K562 (cell line): ENCODE measurements around the gene TCEA3. TPM values are rescaled to one million over a fixed set of nuclear protein-coding genes. Genes with fewer than 3 reads are reported as not detected.

Experiments
- ATAC-seq: fragments of 200-7000 bp; cut with Tn5 transposase; 3 replicates; pipeline ENCODE4 v1.9.1; 2020; ENCODE audit warnings: moderate library complexity
- BruUV-seq: library from RNA; stranded (reverse); fragments of 400-500 nt; replicated peaks from 2 replicates; lab custom pipeline; 2021; lab: Mats Ljungman, UMichigan
- CTCF ChIA-PET: fragments of 300-600 bp; formaldehyde crosslinking; extraction: SDS; loops from one replicate; lab custom pipeline; 2021; ENCODE audit warnings: low intra/inter-chr PET ratio; lab: Yijun Ruan, JAX
- POLR2A ChIA-PET: fragments of 300-600, 350-650 bp; sonication (Branson Sonifier 250); formaldehyde crosslinking; extraction: SDS; loops from one replicate; lab custom pipeline; 2021; ENCODE audit warnings: antibody characterized with exemption, inconsistent platforms; lab: Yijun Ruan, JAX
- DNase-seq, 4 experiments: peaks; one replicate each; pipeline versions ENCODE4 v3.0.0 to v3.0.0-alpha.2; 2011 to 2018; ENCODE audit warnings: low spot score in 3 of 4, mixed read lengths in 3 of 4; ENCODE audit errors: extremely low read depth in 1 of 4
- FAIRE-seq: peaks from 2 replicates; lab custom pipeline; 2011; peaks lifted over from hg19 to GRCh38; lab: Jason Lieb, UNC
- H2AFZ ChIP-seq: 2 replicates; pipeline ENCODE4 v1.6.0; 2011; ENCODE audit warnings: low read depth, low read length, control low read depth, inconsistent platforms
- H3K27ac ChIP-seq: fragments of 200-600 bp; 3 replicates; pipeline ENCODE4 v1.8.0; 2011; ENCODE audit warnings: low read depth, mild to moderate bottlenecking, control low read depth, inconsistent platforms, low read length, moderate library complexity, mixed read lengths; ENCODE audit errors: extremely low read depth
- H3K27me3 ChIP-seq, 2 experiments: fragments of 300-600 bp in 1 of 2; 2 replicates in 1 of 2; 3 replicates in 1 of 2; pipeline versions ENCODE4 v1.6.0 to v1.8.0; 2011; ENCODE audit warnings: inconsistent platforms in 2 of 2, low read length in 2 of 2, mild to moderate bottlenecking in 1 of 2, mixed read lengths in 1 of 2, moderate library complexity in 1 of 2; ENCODE audit not compliant: control insufficient read depth in 2 of 2, insufficient read depth in 2 of 2
- H3K36me3 ChIP-seq: fragments of 300-600 bp; 3 replicates; pipeline ENCODE4 v1.8.0; 2011; ENCODE audit warnings: mild to moderate bottlenecking, low read length, inconsistent platforms; ENCODE audit not compliant: control insufficient read depth, insufficient read depth
- H3K4me1 ChIP-seq, 2 experiments: fragments of 200-600 bp in 1 of 2; replicated peaks in 1 of 2; 2 replicates in 1 of 2; 3 replicates in 1 of 2; pipeline versions ENCODE4 v1.5.1 to v1.8.0; 2011; ENCODE audit warnings: inconsistent platforms in 2 of 2, low read length in 2 of 2, mild to moderate bottlenecking in 1 of 2, mixed read lengths in 1 of 2, moderate library complexity in 1 of 2; ENCODE audit not compliant: control insufficient read depth in 2 of 2, insufficient read depth in 2 of 2
- H3K4me2 ChIP-seq: 2 replicates; pipeline ENCODE4 v1.6.1; 2011; ENCODE audit warnings: low read length, control low read depth, inconsistent platforms, mixed read lengths; ENCODE audit not compliant: insufficient read depth
- H3K4me3 ChIP-seq: fragments of 200-600 bp; sonication (generic), shearing (Covaris generic); 2 replicates; pipeline ENCODE4 v1.5.1; 2016; ENCODE audit warnings: control low read depth, inconsistent platforms
- H3K79me2 ChIP-seq: fragments of 200-600 bp; 3 replicates; pipeline ENCODE4 v1.8.0; 2011; ENCODE audit warnings: low read length, inconsistent platforms; ENCODE audit not compliant: control insufficient read depth, insufficient read depth
- H3K9ac ChIP-seq, 2 experiments: 2 replicates each; pipeline versions ENCODE4 v1.6.0 to v1.6.1; 2011; ENCODE audit warnings: low read depth in 2 of 2, low read length in 2 of 2, control low read depth in 1 of 2, inconsistent platforms in 1 of 2, mild to moderate bottlenecking in 1 of 2, mixed read lengths in 1 of 2; ENCODE audit not compliant: insufficient read depth in 1 of 2
- H3K9me1 ChIP-seq: one replicate; pipeline ENCODE4 v1.6.0; 2011; ENCODE audit warnings: inconsistent platforms, mild to moderate bottlenecking, low read length, moderate library complexity; ENCODE audit not compliant: control insufficient read depth, insufficient read depth
- H3K9me3 ChIP-seq: replicated peaks from 2 replicates; pipeline ENCODE4 v1.5.1; 2011; ENCODE audit warnings: low read depth, low read length, inconsistent platforms; ENCODE audit not compliant: control insufficient read depth, insufficient read depth
- H4K20me1 ChIP-seq: replicated peaks from 2 replicates; pipeline ENCODE4 v1.6.1; 2011; ENCODE audit warnings: low read length, inconsistent platforms, mixed read lengths; ENCODE audit not compliant: control insufficient read depth, insufficient read depth
- ZFX ChIP-seq: sonication (generic); formaldehyde crosslinking; IDR thresholded peaks from 2 replicates; pipeline ENCODE4 v1.8.0; 2022; ENCODE audit warnings: mild to moderate bottlenecking, missing genetic modification reagents, moderate library complexity
- WGBS: fragments of 100-300 bp; shearing (Covaris generic); methylation state at CpG from one replicate; pipeline ENCODE4 v1.1.6; 2016; ENCODE audit warnings: low coverage, mixed read lengths; ENCODE audit not compliant: insufficient coverage; ENCODE audit errors: missing lambda C conversion rate; 5-methylcytosine and 5-hydroxymethylcytosine counted together
- in situ Hi-C: fragments of 300-500 bp; cut with MboI; formaldehyde crosslinking; loops from 4 replicates; pipeline ENCODE4 v1.15.0; 2018; ENCODE audit warnings: inconsistent platforms, mixed read lengths
- intact Hi-C: fragments of 100-400 bp; cut with micrococcal nuclease; formaldehyde crosslinking; loops from 2 replicates; pipeline ENCODE4 v1.14.2; 2022
- polyA plus RNA-seq, 8 experiments: library from polyadenylated mRNA; depleted of rRNA in 4 of 8; stranded (reverse) in 5 of 8; unstranded in 3 of 8; fragments of >200 nt; fragmentation: Nextera tagmentation in 2 of 8; fragmentation: Illumina TruSeq in 1 of 8; extraction: Ambion mirVana in 2 of 8; extraction: Trizol in 1 of 8; gene quantifications; 2 replicates each; pipeline versions ENCODE4 v1.2.1 to v1.2.3, GENCODE V29; 2011 to 2014; ENCODE audit warnings: inconsistent platforms in 1 of 8, missing spikeins in 1 of 8
- total RNA-seq, 7 experiments: library from RNA; depleted of rRNA in 6 of 7; stranded (reverse); fragments of >200 nt in 6 of 7; fragmentation: Illumina TruSeq in 2 of 7; extraction: Trizol in 2 of 7; gene quantifications; 2 replicates each; pipeline versions ENCODE4 v1.2.1 to v1.2.3, GENCODE V29; 2011 to 2021; ENCODE audit warnings: low replicate concordance in 1 of 7
- TF ChIP-seq, protein P1 (sequence below): fragments of 450-650 bp; formaldehyde crosslinking; IDR thresholded peaks from 2 replicates; pipeline ENCODE4 v1.4.0; 2022; ENCODE audit warnings: missing genetic modification characterization
- TF ChIP-seq, protein P2 (sequence below): sonication (generic); formaldehyde crosslinking; IDR thresholded peaks from 2 replicates; pipeline ENCODE4 v1.9.0; 2022; ENCODE audit warnings: mild to moderate bottlenecking, missing genetic modification reagents

Gene TCEA3
- total and polyA plus RNA-seq, 9 of the 15 experiments (the other 6 are each of a cell fraction or from before 2014, with no cell fraction given) = 0.03 to 0.55 (median 0.36) TPM

DNA sequence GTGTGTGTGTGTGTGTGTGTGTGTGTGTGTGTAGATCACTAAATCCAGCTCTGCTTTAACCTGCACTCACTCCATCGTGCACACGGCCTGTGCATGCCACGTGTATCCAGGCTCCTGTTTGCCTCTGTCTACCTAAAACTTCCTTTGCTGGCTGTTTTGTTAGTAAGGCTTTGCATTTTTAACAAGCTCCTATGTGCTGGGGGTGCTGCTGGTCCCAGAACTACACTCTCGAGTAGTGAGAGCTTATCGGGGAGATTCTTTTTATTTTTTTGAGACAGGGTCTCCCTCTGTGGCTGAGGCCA, 596 bp upstream of the TCEA3 start:
- peaks cover 6% of the 10 kb centered on the region; the same call in 2 of the 3 replicates for H3K36me3 ChIP-seq
- FAIRE-seq (no peak), DNase-seq (no peak), ATAC-seq (no peak)
- intact Hi-C loops = loop anchor here (10.0 kb wide), 1 partner anchor 110 kb away; the partner anchor contains the start of gene E2F2
- in situ Hi-C loops = no loop called here
- H3K4me2 ChIP-seq = no peak overlapping the region
- CTCF ChIA-PET = no interaction called here
- no peaks in the 10 kb centered on the region for H4K20me1 ChIP-seq
- no peaks in the 10 kb centered on the region for H3K79me2 ChIP-seq
- H3K4me1 ChIP-seq = peaks cover 16 to 24% of the 10 kb centered on the region in 2 experiments
- H3K9me1 ChIP-seq = no peaks in the 10 kb centered on the region
- H2AFZ ChIP-seq = no peak overlapping the region
- H3K27ac ChIP-seq = no peak overlapping the region
- 54% methylated on average over 5 of the region's 5 CpGs for WGBS
- TF ChIP-seq, protein P1, sequence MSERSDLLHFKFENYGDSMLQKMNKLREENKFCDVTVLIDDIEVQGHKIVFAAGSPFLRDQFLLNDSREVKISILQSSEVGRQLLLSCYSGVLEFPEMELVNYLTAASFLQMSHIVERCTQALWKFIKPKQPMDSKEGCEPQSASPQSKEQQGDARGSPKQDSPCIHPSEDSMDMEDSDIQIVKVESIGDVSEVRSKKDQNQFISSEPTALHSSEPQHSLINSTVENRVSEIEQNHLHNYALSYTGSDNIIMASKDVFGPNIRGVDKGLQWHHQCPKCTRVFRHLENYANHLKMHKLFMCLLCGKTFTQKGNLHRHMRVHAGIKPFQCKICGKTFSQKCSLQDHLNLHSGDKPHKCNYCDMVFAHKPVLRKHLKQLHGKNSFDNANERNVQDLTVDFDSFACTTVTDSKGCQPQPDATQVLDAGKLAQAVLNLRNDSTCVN (CRISPR knock-in tag) = no peak
- H3K9me3 ChIP-seq = no peaks in the 10 kb centered on the region
- BruUV-seq = no TSS peak
- H3K4me3 ChIP-seq = no peak overlapping the region
- no peaks in the 10 kb centered on the region for H3K27me3 ChIP-seq
- POLR2A ChIA-PET = interaction anchor here (0.6 to 1.7 kb wide), 4 partner anchors 23 to 130 kb away, joined by 3 to 6 read pairs (median 4); no protein-coding TSS in a partner anchor
- no peak overlapping the region for H3K9ac ChIP-seq

DNA sequence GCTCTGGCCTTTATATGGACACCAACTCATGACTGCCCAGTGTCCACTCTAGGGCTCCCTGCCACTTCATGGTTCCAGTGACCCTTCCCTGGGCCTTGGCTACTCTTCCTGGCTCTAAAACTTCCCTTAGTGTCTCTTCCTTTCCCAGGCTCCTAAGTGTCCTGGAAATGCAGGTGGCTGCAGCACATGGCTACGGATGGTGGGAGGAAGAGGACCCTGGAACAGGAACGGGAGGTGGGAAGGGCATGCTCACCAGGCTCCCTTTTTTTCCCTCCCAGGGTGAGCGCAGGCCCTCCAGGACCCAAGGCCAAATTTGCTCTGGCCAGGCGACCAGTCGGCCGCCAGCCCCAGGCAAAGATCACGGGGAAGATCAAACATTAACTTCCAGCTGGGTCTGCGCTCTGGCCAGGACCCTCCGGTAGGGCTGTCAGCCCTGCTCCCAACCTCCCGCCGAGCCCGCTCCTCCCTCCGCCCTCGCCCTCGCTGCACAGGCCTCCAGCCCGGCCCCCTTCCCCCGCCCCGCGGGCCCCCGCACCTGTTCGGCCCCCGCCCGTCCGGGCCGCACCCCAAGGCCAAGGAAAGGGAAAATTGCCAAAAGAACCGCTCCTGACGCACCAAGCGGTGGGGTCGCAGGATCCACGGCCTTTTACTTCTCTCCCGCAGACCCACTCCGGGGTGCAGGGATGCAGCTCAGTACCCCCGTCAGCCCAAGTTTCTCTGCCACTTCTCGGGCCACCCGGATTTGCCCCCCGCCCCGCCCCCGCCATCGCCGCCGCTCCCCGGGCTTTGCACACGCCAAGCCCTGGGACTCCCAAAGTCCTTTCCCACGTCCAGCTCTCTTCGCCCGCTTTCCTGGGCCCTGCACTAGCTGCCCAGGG, 894 bp downstream of the TCEA3 start:
- H3K27ac ChIP-seq = peak overlapping the region; percentile 60; the same call in 1 of the 3 replicates
- no peaks in the 10 kb centered on the region for H3K9me1 ChIP-seq
- no peaks in the 10 kb centered on the region for H3K79me2 ChIP-seq
- H3K9ac ChIP-seq = peak overlapping the region in 1 of 2 experiments; percentile 88; a peak in 2 of 4 replicates
- TF ChIP-seq, protein P2, sequence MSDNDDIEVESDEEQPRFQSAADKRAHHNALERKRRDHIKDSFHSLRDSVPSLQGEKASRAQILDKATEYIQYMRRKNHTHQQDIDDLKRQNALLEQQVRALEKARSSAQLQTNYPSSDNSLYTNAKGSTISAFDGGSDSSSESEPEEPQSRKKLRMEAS (CRISPR knock-in tag) = no peak
- TF ChIP-seq ZFX (CRISPR knock-in tag) = 0 out of 2 replicates have a peak, but pooled peaks have one; percentile 15
- H4K20me1 ChIP-seq = no peaks in the 10 kb centered on the region
- no peak overlapping the region for H3K4me3 ChIP-seq
- H3K9me3 ChIP-seq = no peaks in the 10 kb centered on the region
- FAIRE-seq (no peak), DNase-seq (no peak), ATAC-seq (no peak)
- H2AFZ ChIP-seq = peak overlapping the region; percentile 99; the same call in 1 of the 2 replicates
- in situ Hi-C loops (no loop called here), intact Hi-C loops (loop anchor here (10.0 kb wide), 1 partner anchor 111 kb away; the partner anchor contains the start of gene E2F2)
- BruUV-seq = no TSS peak
- ChIA-PET POLR2A (interaction anchor here (0.6 to 2.3 kb wide), 3 partner anchors 13 to 20 kb away, joined by 4 to 12 read pairs (median 4); no protein-coding TSS in a partner anchor), CTCF (no interaction called here)
- no peak overlapping the region for H3K4me2 ChIP-seq
- no peaks in the 10 kb centered on the region for H3K27me3 ChIP-seq
- H3K4me1 ChIP-seq = peaks cover 16 to 24% of the 10 kb centered on the region in 2 experiments
- H3K36me3 ChIP-seq = no peaks in the 10 kb centered on the region
- WGBS = 90% methylated on average over 27 of the region's 46 CpGs
